ENCODE results near the gene PPIG. TPM values are rescaled to one million over a fixed set of nuclear protein-coding genes. Genes with fewer than 3 reads are reported as not detected.

Gene PPIG
- total and polyA plus RNA-seq, 9 of the 15 experiments (the other 6 are each of a cell fraction or from before 2014, with no cell fraction given) = 52.5 to 166 (median 124) TPM

DNA sequence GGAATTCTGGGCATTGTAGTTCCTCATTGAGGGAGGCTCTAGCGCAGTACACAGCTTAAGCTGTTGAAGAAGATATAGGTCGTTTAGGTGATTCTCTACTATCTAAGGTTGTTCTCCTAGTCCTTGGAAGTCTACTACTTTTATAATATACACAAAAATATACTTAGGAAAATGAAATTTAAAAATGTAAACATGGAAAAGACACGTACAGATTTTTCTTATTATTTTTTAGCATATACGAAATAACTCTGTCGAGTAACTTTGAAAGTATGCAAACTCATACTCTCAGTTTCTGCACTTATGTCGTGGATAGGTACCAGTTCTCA, 10.2 kb upstream of the PPIG start (continued):
- no peak for TF ChIP-seq NKRF (IDR thresholded peaks at IDR 0.05; ENCODE audit: borderline replicate concordance)
- TF ChIP-seq, protein P1, sequence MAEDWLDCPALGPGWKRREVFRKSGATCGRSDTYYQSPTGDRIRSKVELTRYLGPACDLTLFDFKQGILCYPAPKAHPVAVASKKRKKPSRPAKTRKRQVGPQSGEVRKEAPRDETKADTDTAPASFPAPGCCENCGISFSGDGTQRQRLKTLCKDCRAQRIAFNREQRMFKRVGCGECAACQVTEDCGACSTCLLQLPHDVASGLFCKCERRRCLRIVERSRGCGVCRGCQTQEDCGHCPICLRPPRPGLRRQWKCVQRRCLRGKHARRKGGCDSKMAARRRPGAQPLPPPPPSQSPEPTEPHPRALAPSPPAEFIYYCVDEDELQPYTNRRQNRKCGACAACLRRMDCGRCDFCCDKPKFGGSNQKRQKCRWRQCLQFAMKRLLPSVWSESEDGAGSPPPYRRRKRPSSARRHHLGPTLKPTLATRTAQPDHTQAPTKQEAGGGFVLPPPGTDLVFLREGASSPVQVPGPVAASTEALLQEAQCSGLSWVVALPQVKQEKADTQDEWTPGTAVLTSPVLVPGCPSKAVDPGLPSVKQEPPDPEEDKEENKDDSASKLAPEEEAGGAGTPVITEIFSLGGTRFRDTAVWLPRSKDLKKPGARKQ (CRISPR knock-in tag; IDR thresholded peaks at IDR 0.05) = peak; percentile 84; the same call in 1 of the 2 replicates
- TF ChIP-seq CHAMP1 (IDR thresholded peaks at IDR 0.05) = 0 out of 2 replicates have a peak, but pooled peaks have one; percentile 33
- no peak for TF ChIP-seq HNRNPK (IDR thresholded peaks at IDR 0.05; ENCODE audit: low read depth, low read length, poor library complexity, severe bottlenecking)
- TF ChIP-seq ZKSCAN8 (CRISPR knock-in tag; IDR thresholded peaks at IDR 0.05) = no peak
- TF ChIP-seq MAFF (IDR thresholded peaks at IDR 0.05; ENCODE audit: low read length) = no peak
- no peak for TF ChIP-seq GATA2 (CRISPR knock-in tag; IDR thresholded peaks at IDR 0.05)
- no peak for TF ChIP-seq STAT5B (CRISPR knock-in tag; IDR thresholded peaks at IDR 0.05)
- TF ChIP-seq BCL6 (CRISPR knock-in tag; IDR thresholded peaks at IDR 0.05) = no peak
- TF ChIP-seq, protein P2, sequence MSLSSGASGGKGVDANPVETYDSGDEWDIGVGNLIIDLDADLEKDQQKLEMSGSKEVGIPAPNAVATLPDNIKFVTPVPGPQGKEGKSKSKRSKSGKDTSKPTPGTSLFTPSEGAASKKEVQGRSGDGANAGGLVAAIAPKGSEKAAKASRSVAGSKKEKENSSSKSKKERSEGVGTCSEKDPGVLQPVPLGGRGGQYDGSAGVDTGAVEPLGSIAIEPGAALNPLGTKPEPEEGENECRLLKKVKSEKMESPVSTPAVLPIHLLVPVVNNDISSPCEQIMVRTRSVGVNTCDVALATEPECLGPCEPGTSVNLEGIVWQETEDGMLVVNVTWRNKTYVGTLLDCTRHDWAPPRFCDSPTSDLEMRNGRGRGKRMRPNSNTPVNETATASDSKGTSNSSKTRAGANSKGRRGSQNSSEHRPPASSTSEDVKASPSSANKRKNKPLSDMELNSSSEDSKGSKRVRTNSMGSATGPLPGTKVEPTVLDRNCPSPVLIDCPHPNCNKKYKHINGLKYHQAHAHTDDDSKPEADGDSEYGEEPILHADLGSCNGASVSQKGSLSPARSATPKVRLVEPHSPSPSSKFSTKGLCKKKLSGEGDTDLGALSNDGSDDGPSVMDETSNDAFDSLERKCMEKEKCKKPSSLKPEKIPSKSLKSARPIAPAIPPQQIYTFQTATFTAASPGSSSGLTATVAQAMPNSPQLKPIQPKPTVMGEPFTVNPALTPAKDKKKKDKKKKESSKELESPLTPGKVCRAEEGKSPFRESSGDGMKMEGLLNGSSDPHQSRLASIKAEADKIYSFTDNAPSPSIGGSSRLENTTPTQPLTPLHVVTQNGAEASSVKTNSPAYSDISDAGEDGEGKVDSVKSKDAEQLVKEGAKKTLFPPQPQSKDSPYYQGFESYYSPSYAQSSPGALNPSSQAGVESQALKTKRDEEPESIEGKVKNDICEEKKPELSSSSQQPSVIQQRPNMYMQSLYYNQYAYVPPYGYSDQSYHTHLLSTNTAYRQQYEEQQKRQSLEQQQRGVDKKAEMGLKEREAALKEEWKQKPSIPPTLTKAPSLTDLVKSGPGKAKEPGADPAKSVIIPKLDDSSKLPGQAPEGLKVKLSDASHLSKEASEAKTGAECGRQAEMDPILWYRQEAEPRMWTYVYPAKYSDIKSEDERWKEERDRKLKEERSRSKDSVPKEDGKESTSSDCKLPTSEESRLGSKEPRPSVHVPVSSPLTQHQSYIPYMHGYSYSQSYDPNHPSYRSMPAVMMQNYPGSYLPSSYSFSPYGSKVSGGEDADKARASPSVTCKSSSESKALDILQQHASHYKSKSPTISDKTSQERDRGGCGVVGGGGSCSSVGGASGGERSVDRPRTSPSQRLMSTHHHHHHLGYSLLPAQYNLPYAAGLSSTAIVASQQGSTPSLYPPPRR (CRISPR knock-in tag; IDR thresholded peaks at IDR 0.05; ENCODE audit: borderline replicate concordance) = 0 out of 2 replicates have a peak, but pooled peaks have one; percentile 12
- TF ChIP-seq PHTF2 (CRISPR knock-in tag; IDR thresholded peaks at IDR 0.05) = no peak
- TF ChIP-seq FOXJ3 (CRISPR knock-in tag; IDR thresholded peaks at IDR 0.05) = no peak
- no peak for TF ChIP-seq PHB2 (IDR thresholded peaks at IDR 0.05; ENCODE audit: low read depth)
- no peak for TF ChIP-seq TCF7 (IDR thresholded peaks at IDR 0.05; ENCODE audit: borderline replicate concordance)
- TF ChIP-seq GATAD2B (IDR thresholded peaks at IDR 0.05; ENCODE audit: borderline replicate concordance) = 0 out of 2 replicates have a peak, but pooled peaks have one; percentile 6
- TF ChIP-seq, protein P3, sequence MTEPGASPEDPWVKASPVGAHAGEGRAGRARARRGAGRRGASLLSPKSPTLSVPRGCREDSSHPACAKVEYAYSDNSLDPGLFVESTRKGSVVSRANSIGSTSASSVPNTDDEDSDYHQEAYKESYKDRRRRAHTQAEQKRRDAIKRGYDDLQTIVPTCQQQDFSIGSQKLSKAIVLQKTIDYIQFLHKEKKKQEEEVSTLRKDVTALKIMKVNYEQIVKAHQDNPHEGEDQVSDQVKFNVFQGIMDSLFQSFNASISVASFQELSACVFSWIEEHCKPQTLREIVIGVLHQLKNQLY (CRISPR knock-in tag; conservative IDR thresholded peaks at IDR 0.05) = no peak
